HepG2 (cell line): ENCODE measurements around the gene SLC7A10. TPM values are rescaled to one million over a fixed set of nuclear protein-coding genes. Genes with fewer than 3 reads are reported as not detected.
A peak's percentile ranks its signal among the peaks of the same experiment; 100 is the strongest.

ENCODE experiments used
- AKAP8 ChIP-seq: sonication (generic); formaldehyde crosslinking; IDR thresholded peaks from 2 replicates; pipeline ENCODE4 v1.5.1; 2020; ENCODE audit warnings: mild to moderate bottlenecking, missing genetic modification reagents
- FOXA1 ChIP-seq, 2 experiments: fragments of 450-650 bp in 1 of 2; sonication (generic) in 1 of 2; formaldehyde crosslinking in 1 of 2; IDR thresholded peaks; 2 replicates each; pipeline versions ENCODE4 v1.4.0 to v1.6.1; 2016 to 2020; ENCODE audit warnings: missing genetic modification reagents in 1 of 2
- HOMEZ ChIP-seq: IDR thresholded peaks from 2 replicates; pipeline ENCODE4 v1.6.1; 2016; ENCODE audit warnings: low read depth
- HOXD1 ChIP-seq: sonication (generic); formaldehyde crosslinking; IDR thresholded peaks from 2 replicates; pipeline ENCODE4 v1.5.0; 2020; ENCODE audit warnings: missing genetic modification reagents
- IRF9 ChIP-seq: sonication (generic); formaldehyde crosslinking; IDR thresholded peaks from 2 replicates; pipeline ENCODE4 v1.8.0; 2022; ENCODE audit warnings: missing genetic modification reagents, mild to moderate bottlenecking, borderline replicate concordance
- MEF2D ChIP-seq: sonication (generic); formaldehyde crosslinking; IDR thresholded peaks from 2 replicates; pipeline ENCODE4 v1.5.1; 2020; ENCODE audit warnings: mild to moderate bottlenecking, missing genetic modification reagents
- PITX1 ChIP-seq: sonication (generic); formaldehyde crosslinking; IDR thresholded peaks from 2 replicates; pipeline ENCODE4 v1.5.1; 2020; ENCODE audit warnings: mild to moderate bottlenecking, missing genetic modification reagents
- SOX6 ChIP-seq, 2 experiments: fragments of 450-650 bp in 1 of 2; sonication (generic) in 1 of 2; formaldehyde crosslinking in 1 of 2; IDR thresholded peaks; 2 replicates each; pipeline versions ENCODE4 v1.4.0 to v1.6.1; 2017 to 2020; ENCODE audit warnings: antibody characterized with exemption in 1 of 2, mild to moderate bottlenecking in 1 of 2, missing genetic modification reagents in 1 of 2
- THAP9 ChIP-seq: sonication (generic); formaldehyde crosslinking; IDR thresholded peaks from 2 replicates; pipeline ENCODE4; 2020; ENCODE audit warnings: missing genetic modification reagents, mild to moderate bottlenecking, borderline replicate concordance
- ZBTB7B ChIP-seq: sonication (generic); formaldehyde crosslinking; IDR thresholded peaks from 2 replicates; pipeline ENCODE4 v1.4.0; 2020; ENCODE audit warnings: missing genetic modification reagents
- ZNF263 ChIP-seq: sonication (generic); formaldehyde crosslinking; IDR thresholded peaks from 2 replicates; pipeline ENCODE4 v1.4.0; 2020; ENCODE audit warnings: missing genetic modification reagents
- ZNF318 ChIP-seq: sonication (generic); formaldehyde crosslinking; IDR thresholded peaks from 2 replicates; pipeline ENCODE4 v1.4.0; 2020; ENCODE audit warnings: mild to moderate bottlenecking, missing genetic modification reagents
- ZNF776 ChIP-seq: sonication (generic); formaldehyde crosslinking; IDR thresholded peaks from 2 replicates; pipeline ENCODE4 v1.4.0; 2020; ENCODE audit warnings: mild to moderate bottlenecking, missing genetic modification reagents
- ZSCAN31 ChIP-seq: sonication (generic); formaldehyde crosslinking; IDR thresholded peaks from 2 replicates; pipeline ENCODE4 v1.5.0; 2020; ENCODE audit warnings: low read depth, mild to moderate bottlenecking, missing genetic modification reagents
- polyA plus RNA-seq, 8 experiments: library from polyadenylated mRNA; depleted of rRNA in 3 of 8; stranded (reverse) in 7 of 8; unstranded in 1 of 8; fragments of >200 nt; fragmentation: Illumina TruSeq in 4 of 8; extraction: Trizol in 4 of 8; gene quantifications; 2 replicates each; pipeline versions ENCODE4 v1.2.1 to v1.2.3, GENCODE V29; 2011 to 2016; ENCODE audit warnings: low read depth in 4 of 8, missing spikeins in 1 of 8, mixed read lengths in 1 of 8; ENCODE audit not compliant: insufficient read depth in 1 of 8
- total RNA-seq, 5 experiments: library from RNA; depleted of rRNA; stranded (reverse); fragments of >200 nt; fragmentation: Illumina TruSeq; extraction: Trizol; gene quantifications; 2 replicates each; pipeline ENCODE4 v1.2.3, GENCODE V29; 2016; ENCODE audit warnings: low read depth in 1 of 5

The SLC7A10 gene
- total and polyA plus RNA-seq, 2 of the 13 experiments (the other 11 are each of a cell fraction or from before 2014, with no cell fraction given), result 1.1 to 2.2 TPM

- 0 out of 2 replicates have a peak, but pooled peaks have one; percentile 4 for TF ChIP-seq THAP9 (CRISPR knock-in tag)
- TF ChIP-seq SOX6 (IDR thresholded peaks at IDR 0.05), result no peak
- no peak for TF ChIP-seq SOX6 (CRISPR knock-in tag; IDR thresholded peaks at IDR 0.05)
- peak; percentile 78; the same call in 1 of the 2 replicates for TF ChIP-seq ZSCAN31
- TF ChIP-seq ZBTB7B (CRISPR knock-in tag), result no peak
- no peak for TF ChIP-seq AKAP8 (CRISPR knock-in tag)
- TF ChIP-seq IRF9, result 0 out of 2 replicates have a peak, but pooled peaks have one; percentile 26
- TF ChIP-seq FOXA1 (IDR thresholded peaks at IDR 0.05), result no peak
- TF ChIP-seq FOXA1 (CRISPR knock-in tag; IDR thresholded peaks at IDR 0.05), result no peak
- TF ChIP-seq PITX1 (CRISPR knock-in tag), result no peak
- no peak for TF ChIP-seq ZNF318 (CRISPR knock-in tag)
- TF ChIP-seq HOMEZ (CRISPR knock-in tag), result no peak
- TF ChIP-seq HOXD1 (CRISPR knock-in tag), result no peak
- no peak for TF ChIP-seq MEF2D (CRISPR knock-in tag)
- no peak for TF ChIP-seq ZNF263 (CRISPR knock-in tag)
- TF ChIP-seq ZNF776 (CRISPR knock-in tag), result no peak
These were observed 21.2 kb upstream of the SLC7A10 start (continued) for GRCh38 chr19:33246709-33247440.
